Left lung (tissue), 10 donors: Measurements from ENCODE around the gene RBBP5. TPM values are rescaled to one million over a fixed set of nuclear protein-coding genes. Genes with fewer than 3 reads are reported as not detected.

Experiments
- ATAC-seq: fragments of 200-7000 bp; cut with Tn5 transposase; one replicate; pipeline ENCODE4 v1.9.1; 2020; ENCODE audit warnings: moderate library complexity
- DNase-seq, 4 donors: peaks; one replicate each; pipeline ENCODE4 v3.0.0-alpha.2; 2013 to 2020
- H3K27ac ChIP-seq, 2 donors: fragments of 200-600 bp; sonication (generic) in 1 of 2; one replicate each; pipeline versions ENCODE4 v1.5.0 to v1.8.0; 2020 to 2021
- H3K27me3 ChIP-seq, 2 donors: fragments of 200-600 bp; sonication (generic) in 1 of 2; one replicate each; pipeline versions ENCODE4 v1.5.0 to v1.8.0; 2020 to 2021
- H3K36me3 ChIP-seq, 2 donors: fragments of 200-600 bp; sonication (generic) in 1 of 2; one replicate each; pipeline versions ENCODE4 v1.5.0 to v1.8.0; 2020 to 2021
- H3K4me1 ChIP-seq, 2 donors: fragments of 200-600 bp; one replicate each; pipeline ENCODE4 v1.8.0; 2021
- H3K4me3 ChIP-seq, 2 donors: fragments of 200-600 bp; sonication (generic) in 1 of 2; one replicate each; pipeline versions ENCODE4 v1.5.0 to v1.8.0; 2020 to 2021; ENCODE audit warnings: mild to moderate bottlenecking in 1 of 2
- H3K9me3 ChIP-seq, 2 donors: fragments of 200-600 bp; sonication (generic) in 1 of 2; one replicate each; pipeline versions ENCODE4 v1.5.0 to v1.8.0; 2020 to 2021
- CTCF ChIP-seq, 2 donors: fragments of 200-600 bp; sonication (generic) in 1 of 2; IDR thresholded peaks; one replicate each; pipeline versions ENCODE4 v1.5.0 to v1.8.0; 2021; ENCODE audit warnings: antibody characterized with exemption in 2 of 2
- intact Hi-C, 2 donors: fragments of 100-400 bp; cut with DNase I; formaldehyde crosslinking; loops; one replicate each; pipeline versions ENCODE4 v1.11.2 to v1.14.2; 2022
- polyA plus RNA-seq, 6 donors: library from polyadenylated mRNA; unstranded; fragments of 120-200 nt; gene quantifications; one replicate each; pipeline ENCODE4 v1.2.1, GENCODE V29; 2013; ENCODE audit not compliant: insufficient read length in 6 of 6
- total RNA-seq, 2 donors: library from RNA; stranded (reverse); fragmentation: NEBNext Ultra II Directional; extraction: Animal tissue kit (Norgen Biotek cat#: 25700); gene quantifications; one replicate each; pipeline ENCODE4 v1.2.1, GENCODE V29; 2021
- donor health status: DM: no; HTN: yes; CAD: no.
- donor health status: DM: no; HTN: no; CAD: no.

Gene RBBP5
- total and polyA plus RNA-seq, 8 donors = 14.9 to 21.3 (median 20.2) TPM

GRCh38 chr1:205118752-205119151 is 3.0 kb downstream of the RBBP5 start:
- peaks cover 0 to 33% of the 10 kb centered on the region in 2 donors for H3K36me3 ChIP-seq
- intact Hi-C loops = no loop called here

GRCh38 chr1:205111354-205111753 is 10.4 kb downstream of the RBBP5 start:
- Histone ChIP-seq H3K4me1 (peaks cover 0 to 3% of the 10 kb centered on the region in 2 donors), H3K27ac (no peak overlapping the region), H3K36me3 (peaks cover 0 to 78% of the 10 kb centered on the region in 2 donors), H3K9me3 (no peaks in the 10 kb centered on the region), H3K27me3 (no peaks in the 10 kb centered on the region), H3K4me3 (no peak overlapping the region)
- intact Hi-C loops = no loop called here
- TF ChIP-seq CTCF (IDR thresholded peaks at IDR 0.05) = no peak
- ATAC-seq (no peak), DNase-seq (no peak)

More at GRCh38 chr1:205118752-205119151, 3.0 kb downstream of the RBBP5 start:
- Histone ChIP-seq H3K4me3 (no peak overlapping the region), H3K9me3 (no peaks in the 10 kb centered on the region), H3K4me1 (peaks cover 8 to 38% of the 10 kb centered on the region in 2 donors), H3K27ac (no peak overlapping the region), H3K27me3 (no peaks in the 10 kb centered on the region)
- no peak for TF ChIP-seq CTCF (IDR thresholded peaks at IDR 0.05)
- ATAC-seq = no peak
- DNase-seq = no peak

GRCh38 chr1:205109711-205110110 is 12.1 kb downstream of the RBBP5 start:
- intact Hi-C loops = no loop called here
- DNase-seq (no peak), ATAC-seq (no peak)
- Histone ChIP-seq H3K9me3 (no peaks in the 10 kb centered on the region), H3K4me3 (no peak overlapping the region), H3K4me1 (no peaks in the 10 kb centered on the region), H3K27ac (no peak overlapping the region), H3K27me3 (no peaks in the 10 kb centered on the region), H3K36me3 (peaks cover 0 to 91% of the 10 kb centered on the region in 2 donors)
- no peak for TF ChIP-seq CTCF (IDR thresholded peaks at IDR 0.05)

- no peaks in the 10 kb centered on the region for H3K4me1 ChIP-seq
- H3K36me3 ChIP-seq = peaks cover 0 to 91% of the 10 kb centered on the region in 2 donors
- H3K4me3 ChIP-seq = no peak overlapping the region
- no peak for ATAC-seq
- TF ChIP-seq CTCF (IDR thresholded peaks at IDR 0.05) = no peak
- no peak for DNase-seq
- H3K27me3 ChIP-seq = no peaks in the 10 kb centered on the region
- no peaks in the 10 kb centered on the region for H3K9me3 ChIP-seq
- intact Hi-C loops = no loop called here
- no peak overlapping the region for H3K27ac ChIP-seq
Measured at GRCh38 chr1:205109269-205109668, 12.5 kb downstream of the RBBP5 start.

GRCh38 chr1:205108464-205108863 is 13.3 kb downstream of the RBBP5 start:
- no peak for TF ChIP-seq CTCF (IDR thresholded peaks at IDR 0.05)
- H3K27me3 ChIP-seq = no peaks in the 10 kb centered on the region
- DNase-seq = no peak
- H3K4me3 ChIP-seq = no peak overlapping the region
- H3K36me3 ChIP-seq = peaks cover 0 to 91% of the 10 kb centered on the region in 2 donors
- no peaks in the 10 kb centered on the region for H3K9me3 ChIP-seq
- no peaks in the 10 kb centered on the region for H3K4me1 ChIP-seq
- no peak overlapping the region for H3K27ac ChIP-seq
- intact Hi-C loops = no loop called here
- ATAC-seq = no peak
